Measurements from ENCODE around the gene CFAP107.
"Not testable (repeated sequence)": the region's sequence is repeated elsewhere in the genome, so short reads cannot be mapped to it uniquely, and the experiment has no call there.

The CFAP107 gene

DNA sequence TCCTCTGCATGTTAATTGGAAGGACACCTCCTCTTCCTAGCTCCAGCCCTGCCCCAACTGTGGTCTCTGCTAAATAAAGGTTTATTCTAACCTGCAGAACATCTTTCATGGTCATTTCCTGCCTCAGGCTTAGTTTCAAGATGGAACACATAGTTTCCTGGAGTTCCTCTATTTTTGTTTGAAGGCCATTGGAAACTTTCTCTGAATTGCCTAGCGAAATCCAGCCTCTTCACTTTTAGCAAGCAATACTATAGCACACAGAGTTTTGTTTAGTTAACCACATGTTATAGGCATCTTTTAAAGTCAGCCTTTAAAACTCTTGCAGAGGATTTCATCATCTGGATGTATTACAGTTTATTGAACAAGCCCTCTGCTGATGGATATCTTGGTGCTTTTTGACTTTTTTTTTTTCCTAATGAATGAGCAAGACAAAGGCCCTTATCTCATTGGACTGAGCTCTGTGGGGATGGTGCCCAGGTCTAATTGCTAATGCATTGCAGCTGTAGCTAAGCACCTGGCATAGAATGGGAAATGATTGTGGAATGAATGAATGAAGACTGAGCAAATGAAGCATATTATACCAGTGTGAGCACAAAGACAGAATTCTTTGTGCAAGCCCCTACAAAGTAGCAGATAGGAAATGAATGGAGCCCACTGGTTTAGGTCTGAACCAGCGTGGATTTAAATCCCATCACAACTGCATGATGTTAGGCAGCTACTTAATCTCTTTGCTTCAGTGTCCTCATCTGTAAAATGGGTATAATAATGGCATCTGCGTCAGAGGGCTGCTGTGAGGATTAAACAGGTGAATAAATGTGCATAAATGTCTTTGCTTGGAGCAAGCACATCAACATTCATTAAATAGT lies 641 bp upstream of the CFAP107 start:
- no peak for DNase-seq

DNA sequence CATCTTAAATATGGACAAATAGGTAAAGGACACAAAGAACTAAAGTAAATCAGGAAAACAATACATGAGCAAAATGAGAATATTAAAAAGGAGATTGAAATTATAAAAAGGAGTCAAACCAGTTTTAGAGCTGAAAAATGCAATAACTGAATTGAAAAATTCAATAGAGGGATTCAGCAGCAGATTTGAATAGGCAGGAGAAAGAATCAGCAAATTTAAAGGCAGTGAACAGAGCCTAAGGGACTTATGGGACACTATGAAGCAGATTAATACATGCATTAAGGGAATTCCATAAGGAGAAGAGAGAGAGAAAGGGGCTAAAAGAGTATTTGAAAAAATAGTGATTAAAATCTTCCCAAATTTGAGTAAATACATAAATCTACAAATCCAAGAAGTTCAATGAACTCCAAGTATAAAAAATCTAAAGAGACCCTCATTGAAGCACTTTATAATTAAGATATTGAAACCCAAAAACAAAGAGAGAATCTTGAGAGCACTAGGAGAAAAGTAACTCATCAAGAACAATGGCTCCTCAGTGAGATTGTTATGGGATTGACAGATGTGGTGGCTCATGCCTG lies 2.9 kb downstream of the CFAP107 start:
- no peak for DNase-seq

DNA sequence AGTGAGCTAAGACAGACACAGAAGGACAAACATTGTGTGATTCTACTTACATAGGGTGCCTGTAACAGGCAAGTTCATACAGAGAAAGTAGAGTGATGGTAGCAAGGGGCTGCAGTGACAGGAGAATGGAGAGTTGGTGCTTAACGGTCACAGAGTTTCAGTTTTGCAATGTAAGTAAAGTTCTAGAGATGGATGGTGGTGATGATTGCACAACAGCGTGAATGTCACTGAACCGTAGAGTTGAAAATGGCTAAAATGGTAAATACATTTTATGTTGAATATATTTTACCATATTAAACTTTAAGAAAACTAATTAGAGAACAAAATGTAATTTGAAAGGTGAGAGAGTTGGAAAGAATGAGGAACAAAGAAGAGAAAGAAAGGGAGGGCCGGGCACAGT lies 8.7 kb downstream of the CFAP107 start:
- DNase-seq, result no peak

DNA sequence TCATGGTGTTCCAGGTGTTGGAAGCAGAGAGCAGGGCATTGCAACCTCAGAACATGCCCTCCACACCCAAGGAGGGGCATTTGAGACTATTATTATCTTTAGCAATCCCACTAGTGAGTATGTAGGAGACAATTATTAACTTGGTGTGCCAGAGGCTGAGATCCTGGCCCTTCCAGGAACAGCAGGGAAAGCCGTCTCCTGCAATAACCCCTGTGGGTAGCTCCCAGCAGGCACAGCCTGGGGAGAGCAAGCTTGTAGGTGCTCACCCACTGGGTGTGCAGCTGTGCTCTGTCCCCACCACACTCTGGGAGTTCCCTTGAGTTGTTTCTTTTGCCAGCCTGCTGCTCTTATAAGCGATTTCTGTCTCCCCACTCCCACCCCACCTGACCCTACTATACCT lies 10.3 kb downstream of the CFAP107 start:
- DNase-seq, result no peak

DNA sequence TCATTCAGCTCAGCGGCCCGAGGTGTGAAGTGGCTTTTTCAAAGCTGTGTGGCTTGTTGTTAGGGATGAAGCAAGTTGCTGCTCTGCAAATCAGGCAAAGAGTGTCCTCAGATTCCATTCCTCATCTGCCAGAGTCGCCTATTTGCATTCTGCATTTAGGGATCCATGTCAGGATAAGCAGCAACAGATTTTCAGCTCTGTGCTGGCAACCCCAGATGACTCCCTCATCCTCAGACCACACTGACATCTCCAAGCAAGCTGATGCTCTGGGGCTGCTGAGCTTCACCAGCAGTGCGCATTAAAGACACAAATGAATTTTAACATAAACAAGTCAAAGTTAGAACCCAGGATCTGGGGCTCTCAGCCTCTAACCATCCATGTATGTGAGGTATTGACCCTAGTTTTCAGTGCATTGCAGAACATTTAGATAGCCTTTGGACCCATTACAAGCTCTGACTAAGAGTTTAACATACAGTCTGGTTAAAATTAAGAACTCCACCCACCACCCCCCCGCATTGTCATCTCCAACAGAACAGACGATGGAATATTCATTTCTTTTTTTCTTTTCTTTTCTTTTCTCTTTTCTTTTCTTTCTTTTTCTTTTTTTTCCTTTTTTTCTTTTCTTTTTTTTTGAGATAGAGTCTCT lies 10.9 kb downstream of the CFAP107 start:
- no peak for DNase-seq

DNA sequence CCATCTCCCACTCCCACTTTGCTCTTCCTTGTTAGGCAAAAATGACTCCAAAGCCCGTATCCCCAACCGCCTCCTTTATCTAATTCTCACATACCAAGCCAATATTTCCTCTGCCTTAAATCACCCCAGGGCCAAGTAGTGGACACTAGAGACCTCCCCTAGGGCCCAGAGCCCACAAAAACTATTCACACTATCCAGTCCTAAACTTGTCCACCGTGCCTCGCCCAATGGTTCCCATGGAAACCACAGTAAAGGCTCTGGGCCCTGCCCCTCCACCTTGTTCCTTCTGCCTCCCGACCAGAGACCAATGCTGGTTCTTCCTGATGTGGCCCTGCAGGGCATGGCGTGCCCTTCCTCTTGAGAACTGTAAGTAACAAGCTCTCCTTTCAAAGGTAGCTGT lies 11.8 kb downstream of the CFAP107 start:
- no peak for DNase-seq

DNA sequence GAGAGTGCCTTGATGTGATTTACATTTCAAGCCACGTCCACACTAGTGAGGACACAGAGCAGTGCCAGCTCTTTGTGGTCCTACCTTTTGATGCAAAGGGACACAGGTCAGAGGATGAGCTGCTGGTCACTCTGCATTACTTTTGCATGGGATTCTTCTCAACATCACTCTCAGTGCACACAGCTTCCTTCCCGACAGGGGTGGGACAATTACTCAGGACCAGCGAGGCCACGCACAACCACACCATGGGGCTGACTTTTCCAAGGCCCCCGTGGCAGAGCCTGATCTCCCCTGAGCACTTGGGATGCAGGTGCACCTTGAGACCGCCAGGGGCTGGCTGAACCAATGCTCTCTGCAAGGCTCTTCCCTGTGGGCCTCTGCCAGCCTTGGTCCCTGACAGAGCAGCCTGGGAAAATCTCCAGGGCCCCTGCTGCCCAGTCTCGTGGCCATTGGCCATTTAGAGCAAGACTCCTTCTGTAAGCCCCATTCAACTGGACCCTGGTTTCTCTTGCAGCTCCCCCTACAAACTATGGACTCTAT lies 14.3 kb downstream of the CFAP107 start:
- no peak for DNase-seq

DNA sequence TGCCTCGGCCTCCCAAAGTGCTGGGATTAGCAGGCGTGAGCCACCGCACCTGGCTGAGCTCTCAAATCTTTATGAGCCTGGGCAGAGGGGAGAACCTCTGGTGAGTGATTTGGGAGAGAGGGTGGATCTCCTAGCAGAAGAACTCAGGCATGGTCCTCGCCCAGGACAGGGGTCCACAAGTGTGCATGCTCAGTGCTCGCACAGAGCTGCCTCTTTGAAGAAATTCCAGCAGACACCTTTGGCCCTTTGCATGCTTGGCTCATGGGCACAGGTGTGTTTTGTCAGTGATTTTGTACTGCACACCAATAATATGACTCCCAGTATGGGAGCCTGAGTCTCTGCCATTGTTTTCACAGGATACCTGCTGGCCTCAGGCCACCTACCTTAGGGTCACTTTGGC lies 15.8 kb downstream of the CFAP107 start:
- DNase-seq, result no peak

DNA sequence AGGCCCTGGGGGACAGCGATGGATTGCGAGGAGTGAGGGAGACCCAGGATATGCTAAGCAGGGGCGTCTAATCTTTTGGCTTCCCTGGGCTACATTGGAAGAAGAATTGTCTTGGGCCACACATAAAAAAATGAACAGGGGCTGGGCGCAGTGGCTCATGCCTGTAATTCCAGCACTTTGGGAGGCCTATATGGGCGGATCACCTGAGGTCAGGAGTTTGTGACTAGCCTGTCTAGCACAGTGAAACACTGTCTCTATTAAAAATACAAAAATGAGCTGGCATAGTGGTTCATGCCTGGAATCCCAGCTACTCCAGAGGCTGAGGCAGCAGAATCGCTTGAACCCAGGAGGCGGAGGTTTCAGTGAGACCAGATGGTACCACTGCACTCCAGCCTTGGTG lies 16.8 kb downstream of the CFAP107 start:
- DNase-seq, result no peak

DNA sequence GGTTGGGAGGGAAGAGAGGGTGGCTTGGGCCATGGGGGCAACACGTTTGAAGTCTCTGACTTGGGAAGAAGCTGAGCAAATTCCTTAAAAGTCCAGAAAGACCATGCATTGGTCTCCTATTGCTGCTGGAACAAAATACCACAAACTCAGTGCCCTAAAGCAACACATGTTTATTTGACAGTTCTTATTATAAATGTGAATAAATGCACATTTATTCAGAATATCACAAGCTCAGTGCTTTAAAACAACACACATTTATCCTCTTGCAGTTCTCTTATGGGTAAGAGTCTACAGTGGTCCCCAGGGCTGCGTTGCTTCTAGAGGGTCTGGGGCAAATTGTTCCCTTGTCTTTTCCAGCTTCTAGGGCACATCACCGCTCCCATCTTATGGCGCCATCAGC lies 17.5 kb downstream of the CFAP107 start:
- no peak for DNase-seq

DNA sequence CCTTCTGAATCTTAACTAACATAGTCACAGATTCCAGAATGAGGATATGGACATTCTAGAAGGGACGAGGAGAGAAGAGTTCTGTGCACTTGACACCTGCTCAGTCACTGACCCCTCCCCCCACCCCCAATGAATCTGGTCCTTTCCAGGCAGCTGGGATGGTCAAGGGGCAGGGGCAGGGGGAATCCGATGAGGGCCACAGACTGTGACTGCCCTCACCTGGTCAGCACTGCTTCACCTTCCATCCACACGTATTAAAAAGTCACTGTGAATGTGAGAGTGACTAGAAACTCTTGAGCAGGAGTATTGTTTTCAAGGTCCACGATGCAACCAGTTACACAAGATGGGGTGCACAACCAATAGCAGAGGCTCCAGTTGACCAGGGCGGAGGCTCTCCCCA lies 18.0 kb downstream of the CFAP107 start:
- no peak for DNase-seq

DNA sequence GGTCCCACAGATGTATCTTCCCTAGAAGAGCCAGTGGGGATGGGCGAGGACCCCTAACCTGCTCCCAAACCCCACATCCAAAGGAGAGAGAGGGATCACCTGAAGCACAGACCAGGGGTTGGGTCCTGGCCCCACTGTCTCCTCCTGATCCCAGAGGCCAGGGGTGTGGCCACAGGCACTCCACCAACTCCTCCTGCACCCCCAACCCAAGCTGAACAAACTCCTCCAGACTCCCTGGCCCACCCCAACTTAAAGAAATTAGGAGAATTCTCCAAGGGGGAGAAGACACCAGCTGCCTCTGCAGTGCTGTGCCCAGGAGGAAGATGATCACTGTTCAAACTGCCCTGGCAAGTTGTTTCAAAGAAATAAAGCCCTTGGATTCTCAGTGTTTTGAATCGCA lies 23.0 kb downstream of the CFAP107 start:
- no peak for DNase-seq

DNA sequence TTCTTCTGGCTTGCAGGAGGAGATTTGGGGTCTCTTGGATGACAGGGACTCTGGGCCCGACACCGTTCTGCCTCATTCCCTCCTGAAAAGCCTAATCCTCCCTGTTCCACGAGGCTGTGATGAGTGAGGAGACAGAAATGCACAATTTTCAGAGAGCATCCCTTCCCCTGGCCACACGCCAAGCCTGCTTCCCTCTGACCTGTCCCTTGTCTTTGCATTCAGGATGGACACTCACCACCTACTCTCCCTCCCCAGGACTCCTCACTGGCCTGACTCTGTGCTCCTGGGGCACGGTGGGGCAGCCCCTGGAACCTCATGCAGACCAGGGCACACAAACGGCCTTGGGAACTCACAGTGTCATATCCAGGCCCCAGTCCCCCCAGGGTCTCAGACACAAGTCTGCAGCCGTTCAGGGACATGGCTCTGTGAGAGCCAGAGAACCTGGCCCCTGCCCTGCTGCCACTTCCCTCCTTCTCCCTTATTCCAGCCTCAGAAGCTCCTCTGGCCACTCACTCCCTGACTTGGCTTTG lies 24.0 kb downstream of the CFAP107 start:
- no peak for DNase-seq

DNA sequence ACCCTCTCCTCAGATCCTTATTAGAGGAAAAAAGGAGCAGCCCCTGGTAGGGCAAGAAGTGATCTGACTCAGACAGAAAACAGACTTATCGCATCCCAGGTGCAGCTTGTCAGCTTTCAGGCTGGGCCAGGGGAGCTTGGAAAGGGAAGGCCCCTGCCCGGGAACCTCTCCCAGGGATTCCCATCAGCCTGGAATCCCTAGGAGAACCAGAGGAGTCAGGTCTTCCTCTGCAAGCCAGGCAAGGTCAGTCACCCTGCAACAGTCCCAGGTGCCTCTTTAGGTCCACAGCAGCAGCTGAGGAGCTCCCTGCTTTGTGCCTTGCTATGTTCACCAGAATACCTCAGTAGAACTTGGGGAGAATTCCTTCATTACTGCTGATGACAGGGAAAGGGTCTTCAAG lies 24.6 kb downstream of the CFAP107 start:
- DNase-seq, result no peak

DNA sequence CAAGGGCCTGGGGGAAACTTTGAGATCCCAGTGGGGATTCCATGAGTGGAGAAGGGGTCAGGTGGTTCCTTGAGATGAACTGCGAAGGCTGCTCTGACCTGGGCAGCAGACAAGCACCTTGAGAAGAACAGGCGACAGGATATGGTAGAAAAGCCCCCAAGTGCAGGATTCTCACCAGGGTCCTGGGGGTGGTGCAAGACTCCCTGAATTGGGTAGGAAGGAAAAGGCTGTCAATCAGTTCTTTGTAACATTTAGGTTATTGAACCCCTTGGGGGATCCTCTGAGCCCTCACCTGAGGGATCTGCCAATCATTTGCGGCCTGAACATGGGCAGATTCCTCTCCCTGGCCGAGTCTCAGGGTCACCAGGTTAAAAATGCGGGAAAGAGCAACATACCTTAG lies 25.2 kb downstream of the CFAP107 start:
- no peak for DNase-seq

DNA sequence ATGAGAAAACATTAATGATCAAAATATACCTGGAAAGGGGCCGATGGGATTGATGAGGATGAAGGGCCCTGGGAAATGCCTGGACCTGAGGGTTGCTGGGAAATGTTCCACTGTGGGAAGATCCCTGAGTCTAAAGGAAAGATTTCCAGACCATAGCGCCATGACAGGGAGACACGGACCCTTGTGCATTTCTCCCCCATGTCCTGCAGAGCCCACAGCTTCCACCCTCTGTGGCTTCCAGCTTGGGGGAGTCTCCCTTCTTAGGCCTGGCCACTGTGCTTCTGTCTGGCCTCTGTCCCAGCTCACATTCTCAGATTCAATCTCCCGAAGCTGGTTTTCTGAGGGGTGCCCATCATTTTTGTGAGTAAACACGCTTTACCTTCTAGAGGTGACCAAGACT lies 26.5 kb downstream of the CFAP107 start:
- no peak for DNase-seq

DNA sequence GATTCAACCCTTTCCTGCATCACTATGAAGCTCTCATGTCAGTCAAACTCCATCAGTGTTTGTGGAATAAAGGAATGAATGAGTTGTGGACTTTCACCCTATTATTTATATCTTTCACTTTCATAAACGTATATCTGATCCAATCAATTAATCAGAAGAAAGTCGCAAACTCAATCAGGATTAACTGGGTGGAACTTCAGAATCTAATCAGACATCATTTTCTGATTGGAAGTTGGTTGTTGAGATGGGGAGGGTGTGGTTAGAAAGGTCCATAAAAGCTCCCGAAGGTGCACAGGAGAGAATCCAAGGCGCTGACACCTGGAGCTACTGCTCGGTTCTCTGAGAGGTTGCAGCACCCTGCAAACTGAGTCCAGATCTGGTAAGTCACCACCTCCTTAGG lies 27.4 kb downstream of the CFAP107 start, which contains the start of gene PRAMEF12:
Gene PRAMEF12, plus strand, starts transcription at position 301 of the 400 bp plus-strand sequence. CDS start 1,130 bp downstream, outside the sequence.
- no peak for DNase-seq

DNA sequence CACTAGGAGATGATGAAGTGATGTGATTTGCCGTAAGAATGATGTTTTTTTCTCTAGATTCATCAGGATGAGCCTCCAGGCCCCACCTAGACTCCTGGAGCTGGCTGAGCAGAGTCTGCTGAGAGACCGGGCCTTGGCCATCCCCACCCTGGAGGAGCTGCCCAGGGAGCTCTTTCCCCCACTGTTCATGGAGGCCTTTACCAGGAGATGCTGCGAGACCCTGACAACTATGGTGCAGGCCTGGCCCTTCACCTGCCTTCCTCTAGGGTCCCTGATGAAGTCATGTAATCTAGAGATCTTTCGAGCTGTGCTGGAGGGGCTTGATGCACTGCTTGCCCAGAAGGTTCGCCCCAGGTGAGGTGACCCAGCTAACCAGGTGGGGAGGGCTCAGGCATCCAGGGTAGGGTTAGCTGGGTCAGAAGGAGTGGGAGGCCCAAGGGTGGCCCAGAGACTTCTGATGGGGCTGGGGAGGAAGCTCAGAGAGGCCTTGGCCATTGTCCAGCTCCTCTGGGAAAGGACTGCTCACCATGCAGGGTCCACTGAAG lies 28.9 kb downstream of the CFAP107 start:
- no peak for DNase-seq

DNA sequence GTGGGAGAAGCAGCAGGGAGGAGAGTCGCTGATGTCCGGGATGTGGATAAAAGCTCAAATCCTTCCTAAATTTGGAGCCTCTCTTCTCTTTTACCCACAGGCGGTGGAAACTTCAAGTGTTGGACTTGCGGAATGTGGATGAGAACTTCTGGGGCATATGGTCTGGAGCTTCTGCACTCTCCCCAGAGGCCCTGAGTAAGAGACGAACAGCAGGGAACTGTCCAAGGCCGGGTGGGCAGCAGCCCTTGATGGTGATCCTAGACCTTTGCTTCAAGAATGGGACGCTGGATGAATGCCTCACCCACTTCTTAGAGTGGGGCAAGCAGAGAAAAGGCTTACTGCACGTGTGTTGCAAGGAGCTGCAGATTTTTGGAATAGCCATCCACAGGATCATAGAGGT lies 29.4 kb downstream of the CFAP107 start:
- no peak for DNase-seq

DNA sequence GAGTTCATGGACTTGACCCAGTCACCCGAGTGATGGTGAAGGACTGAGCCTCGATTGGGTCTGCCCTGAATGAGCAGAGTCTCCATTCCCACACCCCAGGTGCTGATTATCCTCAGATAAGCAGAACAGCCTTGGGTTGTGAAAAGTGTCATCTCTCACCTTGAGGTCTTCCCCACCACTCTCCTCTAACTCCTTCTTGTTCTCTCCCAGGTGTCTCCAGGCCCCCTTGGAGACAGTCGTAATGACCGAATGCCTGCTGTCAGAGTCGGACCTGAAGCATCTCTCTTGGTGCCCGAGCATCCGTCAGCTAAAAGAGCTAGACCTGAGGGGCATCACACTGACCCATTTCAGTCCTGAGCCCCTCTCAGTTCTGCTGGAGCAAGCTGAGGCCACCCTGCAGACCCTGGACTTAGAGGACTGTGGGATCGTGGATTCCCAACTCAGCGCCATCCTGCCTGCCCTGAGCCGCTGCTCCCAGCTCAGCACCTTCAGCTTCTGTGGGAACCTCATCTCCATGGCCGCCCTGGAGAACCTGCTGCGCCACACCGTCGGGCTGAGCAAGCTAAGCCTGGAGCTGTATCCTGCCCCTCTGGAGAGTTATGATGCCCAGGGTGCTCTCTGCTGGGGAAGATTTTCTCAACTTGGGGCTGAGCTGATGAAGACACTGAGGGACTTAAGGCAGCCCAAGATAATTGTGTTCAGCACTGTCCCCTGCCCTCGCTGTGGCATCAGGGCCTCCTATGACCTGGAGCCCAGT lies 31.0 kb downstream of the CFAP107 start:
- no peak for DNase-seq

DNA sequence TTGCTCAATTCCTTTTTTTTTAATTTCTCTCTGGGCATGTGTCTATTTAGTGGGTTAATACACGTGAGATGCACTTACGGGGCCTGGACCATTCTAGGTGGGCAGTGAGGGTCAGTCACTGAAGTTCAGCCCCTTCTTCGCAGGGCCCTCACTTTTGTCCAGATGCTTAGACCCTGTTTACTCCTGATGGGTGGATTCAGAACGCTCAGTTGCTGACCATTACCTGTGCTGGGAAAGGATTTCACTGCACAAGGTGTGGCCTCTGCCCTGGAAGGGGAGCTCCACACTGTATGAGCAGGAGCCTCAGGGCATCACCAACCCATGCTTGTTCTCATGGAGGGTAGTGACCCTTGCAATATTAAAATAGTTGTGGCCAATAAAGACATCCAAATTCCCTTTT lies 32.1 kb downstream of the CFAP107 start:
- DNase-seq, result no peak

DNA sequence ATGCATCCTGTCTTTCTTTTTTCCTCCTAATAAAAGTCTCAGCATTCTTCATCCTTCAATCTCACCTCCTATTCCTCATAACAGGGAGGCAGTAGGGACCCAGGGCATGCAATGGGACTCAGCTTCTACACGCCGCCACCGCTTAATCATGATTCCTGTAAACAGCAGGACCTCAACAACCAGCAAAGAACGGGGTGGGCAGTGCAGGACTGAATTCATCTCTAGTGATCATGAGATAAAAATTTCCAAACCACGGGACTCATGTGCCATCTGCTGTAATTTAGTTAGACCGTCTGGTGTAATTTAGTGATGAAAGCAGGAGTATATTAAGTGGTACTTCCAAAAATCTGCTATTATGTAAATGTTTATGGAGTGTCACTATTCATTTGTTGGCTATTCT lies 32.9 kb downstream of the CFAP107 start:
- DNase-seq, result no peak

DNA sequence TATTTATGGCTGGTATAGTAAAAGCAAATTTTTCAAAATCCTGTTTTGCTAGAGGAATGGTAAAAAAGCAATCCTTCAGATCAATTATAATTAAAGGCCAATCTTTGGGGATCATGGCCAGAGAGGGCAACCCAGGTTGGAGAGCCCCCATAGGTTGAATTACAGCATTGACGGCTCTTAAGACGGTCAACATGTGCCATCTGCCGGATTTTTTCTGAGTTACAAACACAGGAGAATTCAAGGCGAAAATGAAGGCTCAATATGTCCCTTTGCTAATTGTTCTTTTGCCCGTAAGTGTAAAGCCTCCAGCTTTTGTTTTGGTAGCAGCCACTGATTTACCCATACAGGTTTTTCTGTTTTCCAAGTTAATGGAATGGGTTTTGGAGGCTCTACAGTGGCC lies 35.5 kb downstream of the CFAP107 start:
- not testable (repeated sequence) for DNase-seq
